Measurements from ENCODE around the gene MSRB3. TPM values are rescaled to one million over a fixed set of nuclear protein-coding genes. Genes with fewer than 3 reads are reported as not detected.

Gene MSRB3
- total and polyA plus RNA-seq, 2 donors (not counting 1 experiment from before 2014, with no cell fraction given) = not detected

DNA sequence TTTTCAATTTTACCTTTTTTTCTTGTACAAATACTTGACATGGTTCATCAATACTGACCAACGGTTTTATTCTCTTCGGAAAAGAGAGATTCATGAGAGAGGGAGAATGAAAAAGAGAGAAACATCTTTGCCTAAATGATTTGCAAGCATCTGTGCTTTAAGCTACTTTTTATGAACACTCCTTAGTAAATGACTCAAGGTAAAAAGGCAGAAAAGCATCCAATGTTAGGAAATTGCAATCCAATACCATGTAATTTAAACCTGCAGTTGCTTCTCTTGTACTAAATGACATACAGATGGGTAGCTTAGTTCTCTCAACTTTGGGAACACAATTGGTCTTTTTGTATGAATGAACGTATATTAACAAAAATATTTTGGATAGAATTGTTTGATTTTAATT is 46.1 kb downstream of the MSRB3 start:
- no peak overlapping the region for H3K4me2 ChIP-seq (replicated peaks; ENCODE audit: low read depth, low read length, poor library complexity, severe bottlenecking)
- H3K9ac ChIP-seq (ENCODE audit: low read length) = no peak overlapping the region
- POLR2A ChIA-PET = no interaction called here
- DNase-seq (no peak), ATAC-seq (ENCODE audit: low read depth) (no peak)
- Mint-ChIP-seq H3K9me3 (ENCODE audit: insufficient read depth) (no peaks in the 10 kb centered on the region), H3K27ac (no peak overlapping the region), H3K27me3 (peaks cover 18% of the 10 kb centered on the region), H3K4me1 (no peaks in the 10 kb centered on the region), H3K4me3 (no peak overlapping the region)
- TF ChIP-seq EZH2 (IDR thresholded peaks at IDR 0.05; ENCODE audit: borderline replicate concordance, insufficient read depth, low read depth, low read length, poor library complexity, severe bottlenecking) = no peak
- TF ChIP-seq, protein P1, sequence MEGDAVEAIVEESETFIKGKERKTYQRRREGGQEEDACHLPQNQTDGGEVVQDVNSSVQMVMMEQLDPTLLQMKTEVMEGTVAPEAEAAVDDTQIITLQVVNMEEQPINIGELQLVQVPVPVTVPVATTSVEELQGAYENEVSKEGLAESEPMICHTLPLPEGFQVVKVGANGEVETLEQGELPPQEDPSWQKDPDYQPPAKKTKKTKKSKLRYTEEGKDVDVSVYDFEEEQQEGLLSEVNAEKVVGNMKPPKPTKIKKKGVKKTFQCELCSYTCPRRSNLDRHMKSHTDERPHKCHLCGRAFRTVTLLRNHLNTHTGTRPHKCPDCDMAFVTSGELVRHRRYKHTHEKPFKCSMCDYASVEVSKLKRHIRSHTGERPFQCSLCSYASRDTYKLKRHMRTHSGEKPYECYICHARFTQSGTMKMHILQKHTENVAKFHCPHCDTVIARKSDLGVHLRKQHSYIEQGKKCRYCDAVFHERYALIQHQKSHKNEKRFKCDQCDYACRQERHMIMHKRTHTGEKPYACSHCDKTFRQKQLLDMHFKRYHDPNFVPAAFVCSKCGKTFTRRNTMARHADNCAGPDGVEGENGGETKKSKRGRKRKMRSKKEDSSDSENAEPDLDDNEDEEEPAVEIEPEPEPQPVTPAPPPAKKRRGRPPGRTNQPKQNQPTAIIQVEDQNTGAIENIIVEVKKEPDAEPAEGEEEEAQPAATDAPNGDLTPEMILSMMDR (IDR thresholded peaks at IDR 0.05) = no peak
- CTCF ChIA-PET = no interaction called here
- no peaks in the 10 kb centered on the region for H3K9me3 ChIP-seq (ENCODE audit: control extremely low read depth in 1 of 3, control insufficient read depth in 2 of 3, insufficient read depth in 1 of 3, low read length in 2 of 3)
- no peaks in the 10 kb centered on the region for H3K36me3 ChIP-seq (replicated peaks in 1 of 2; ENCODE audit: control extremely low read depth in 1 of 2, control insufficient read depth in 1 of 2, extremely low read depth in 1 of 2, insufficient read depth in 2 of 2, low read length in 1 of 2)
- WGBS (ENCODE audit: insufficient coverage) = no CpG with 5 or more reads among the region's 3 CpGs
- H4K20me1 ChIP-seq (ENCODE audit: control insufficient read depth, insufficient read depth, low read length, poor library complexity, severe bottlenecking) = no peaks in the 10 kb centered on the region
- no peaks in the 10 kb centered on the region for H3K4me1 ChIP-seq (ENCODE audit: control insufficient read depth in 2 of 2, insufficient read depth in 2 of 2, low read length in 2 of 2)
- no peaks in the 10 kb centered on the region for H3K27me3 ChIP-seq (replicated peaks in 1 of 4; ENCODE audit: control extremely low read depth in 1 of 4, control insufficient read depth in 3 of 4, insufficient read depth in 4 of 4, low read length in 3 of 4)
- no peaks in the 10 kb centered on the region for H3K79me2 ChIP-seq (ENCODE audit: control insufficient read depth, insufficient read depth, low read length)
- H3K27ac ChIP-seq (ENCODE audit: low read length in 2 of 2) = no peak overlapping the region
- H3K4me3 ChIP-seq (ENCODE audit: control extremely low read depth in 1 of 5, extremely low read depth in 1 of 5, insufficient read depth in 1 of 5, low read depth in 2 of 5, low read length in 4 of 5) = no peak overlapping the region
- no peak overlapping the region for H2AFZ ChIP-seq (ENCODE audit: insufficient read depth, low read depth, low read length, poor library complexity, severe bottlenecking)
- intact Hi-C loops (cut with micrococcal nuclease) = no loop called here

GRCh38 chr12:65325183-65325582 is 46.7 kb downstream of the MSRB3 start:
- CTCF ChIA-PET = no interaction called here

More at GRCh38 chr12:65325183-65325582, 46.7 kb downstream of the MSRB3 start:
- no peak overlapping the region for H3K4me3 ChIP-seq (ENCODE audit: control extremely low read depth in 1 of 5, extremely low read depth in 1 of 5, insufficient read depth in 1 of 5, low read depth in 2 of 5, low read length in 4 of 5)
- H2AFZ ChIP-seq (ENCODE audit: insufficient read depth, low read depth, low read length, poor library complexity, severe bottlenecking) = no peak overlapping the region
- 95% methylated on average over 4 of the region's 5 CpGs for WGBS (ENCODE audit: insufficient coverage)
- no peak overlapping the region for H3K27ac ChIP-seq (ENCODE audit: low read length in 2 of 2)
- no peak overlapping the region for H3K9ac ChIP-seq (ENCODE audit: low read length)
- peaks cover 18% of the 10 kb centered on the region for H3K27me3 Mint-ChIP-seq
- TF ChIP-seq, protein P1 (IDR thresholded peaks at IDR 0.05) = no peak
- TF ChIP-seq EZH2 (IDR thresholded peaks at IDR 0.05; ENCODE audit: borderline replicate concordance, insufficient read depth, low read depth, low read length, poor library complexity, severe bottlenecking) = no peak
- no peaks in the 10 kb centered on the region for H3K36me3 ChIP-seq (replicated peaks in 1 of 2; ENCODE audit: control extremely low read depth in 1 of 2, control insufficient read depth in 1 of 2, extremely low read depth in 1 of 2, insufficient read depth in 2 of 2, low read length in 1 of 2)
- H3K27ac Mint-ChIP-seq = no peak overlapping the region
- H3K4me2 ChIP-seq (replicated peaks; ENCODE audit: low read depth, low read length, poor library complexity, severe bottlenecking) = no peak overlapping the region
- no peaks in the 10 kb centered on the region for H3K79me2 ChIP-seq (ENCODE audit: control insufficient read depth, insufficient read depth, low read length)
- no peaks in the 10 kb centered on the region for H3K9me3 Mint-ChIP-seq (ENCODE audit: insufficient read depth)
- H3K27me3 ChIP-seq (replicated peaks in 1 of 4; ENCODE audit: control extremely low read depth in 1 of 4, control insufficient read depth in 3 of 4, insufficient read depth in 4 of 4, low read length in 3 of 4) = no peaks in the 10 kb centered on the region
- H3K9me3 ChIP-seq (ENCODE audit: control extremely low read depth in 1 of 3, control insufficient read depth in 2 of 3, insufficient read depth in 1 of 3, low read length in 2 of 3) = no peaks in the 10 kb centered on the region
- ATAC-seq (ENCODE audit: low read depth) (no peak), DNase-seq (no peak)
- intact Hi-C loops (cut with micrococcal nuclease) = no loop called here
- H3K4me1 Mint-ChIP-seq = no peaks in the 10 kb centered on the region
- no peak overlapping the region for H3K4me3 Mint-ChIP-seq
- POLR2A ChIA-PET = no interaction called here
- no peaks in the 10 kb centered on the region for H4K20me1 ChIP-seq (ENCODE audit: control insufficient read depth, insufficient read depth, low read length, poor library complexity, severe bottlenecking)
- no peaks in the 10 kb centered on the region for H3K4me1 ChIP-seq (ENCODE audit: control insufficient read depth in 2 of 2, insufficient read depth in 2 of 2, low read length in 2 of 2)

Data from B cell (primary cell).